GM18507 (cell line): Measurements from ENCODE around the gene SLC30A7.
A peak's percentile ranks its signal among the peaks of the same experiment; 100 is the strongest.
"Not testable (repeated sequence)": the region's sequence is repeated elsewhere in the genome, so short reads cannot be mapped to it uniquely, and the experiment has no call there.

Experiments
- DNase-seq: peaks from one replicate; pipeline ENCODE4 v3.0.0; 2011; ENCODE audit warnings: low read depth; ENCODE audit not compliant: insufficient read length; ENCODE audit errors: extremely low spot score
- FAIRE-seq: peaks from 2 replicates; lab custom pipeline; 2011; peaks lifted over from hg19 to GRCh38; lab: Jason Lieb, UNC

SLC30A7 gene, protein sequence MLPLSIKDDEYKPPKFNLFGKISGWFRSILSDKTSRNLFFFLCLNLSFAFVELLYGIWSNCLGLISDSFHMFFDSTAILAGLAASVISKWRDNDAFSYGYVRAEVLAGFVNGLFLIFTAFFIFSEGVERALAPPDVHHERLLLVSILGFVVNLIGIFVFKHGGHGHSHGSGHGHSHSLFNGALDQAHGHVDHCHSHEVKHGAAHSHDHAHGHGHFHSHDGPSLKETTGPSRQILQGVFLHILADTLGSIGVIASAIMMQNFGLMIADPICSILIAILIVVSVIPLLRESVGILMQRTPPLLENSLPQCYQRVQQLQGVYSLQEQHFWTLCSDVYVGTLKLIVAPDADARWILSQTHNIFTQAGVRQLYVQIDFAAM

DNA sequence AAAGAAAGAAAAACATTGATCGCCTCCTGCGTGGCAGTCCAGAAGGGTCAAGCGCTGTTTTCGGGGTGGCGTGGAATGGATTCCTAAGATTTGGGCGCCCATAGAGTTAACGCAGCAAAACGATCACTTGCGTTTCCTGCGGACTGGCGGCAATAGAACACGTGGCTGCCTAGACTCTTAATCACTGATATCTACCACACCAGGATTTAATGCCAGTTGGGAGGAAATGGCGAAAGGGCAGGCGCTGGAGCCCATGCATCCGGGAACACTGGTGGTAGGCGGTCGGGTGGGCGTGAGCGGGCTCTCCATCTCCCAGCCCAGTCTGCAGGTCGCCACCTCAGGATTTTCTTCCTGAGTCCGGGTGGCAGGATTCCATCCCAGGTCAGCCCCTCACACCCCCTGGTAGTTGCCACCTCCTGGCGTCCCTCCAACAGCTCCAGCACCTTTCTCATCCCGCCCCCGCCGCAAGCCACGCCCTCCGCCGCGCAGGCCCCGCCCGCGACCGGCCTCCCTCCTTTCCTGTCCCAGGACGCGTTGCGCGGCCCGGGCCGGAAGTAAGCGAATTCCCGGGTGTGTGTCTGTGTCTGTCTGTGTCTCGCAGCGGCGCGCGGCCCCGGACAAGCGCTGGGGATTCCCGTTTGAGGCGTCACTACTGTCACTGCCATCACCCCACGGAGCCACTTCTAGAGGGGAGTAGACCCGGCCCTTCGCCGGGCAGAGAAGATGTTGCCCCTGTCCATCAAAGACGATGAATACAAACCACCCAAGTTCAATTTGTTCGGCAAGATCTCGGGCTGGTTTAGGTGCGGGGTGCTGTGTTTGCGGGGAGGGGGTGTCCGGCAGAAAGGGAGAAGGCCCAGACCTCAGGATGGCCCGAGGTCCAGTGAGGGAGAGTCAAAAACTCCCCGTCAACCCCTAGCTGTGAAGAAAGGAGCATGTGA is at the start of gene SLC30A7:
Gene SLC30A7 (plus strand): TSS at position 551 of the 941 bp plus-strand sequence. CDS start 173 bp downstream, at position 724.
- FAIRE-seq = peak; percentile 86
- peak; percentile 76 for DNase-seq

DNA sequence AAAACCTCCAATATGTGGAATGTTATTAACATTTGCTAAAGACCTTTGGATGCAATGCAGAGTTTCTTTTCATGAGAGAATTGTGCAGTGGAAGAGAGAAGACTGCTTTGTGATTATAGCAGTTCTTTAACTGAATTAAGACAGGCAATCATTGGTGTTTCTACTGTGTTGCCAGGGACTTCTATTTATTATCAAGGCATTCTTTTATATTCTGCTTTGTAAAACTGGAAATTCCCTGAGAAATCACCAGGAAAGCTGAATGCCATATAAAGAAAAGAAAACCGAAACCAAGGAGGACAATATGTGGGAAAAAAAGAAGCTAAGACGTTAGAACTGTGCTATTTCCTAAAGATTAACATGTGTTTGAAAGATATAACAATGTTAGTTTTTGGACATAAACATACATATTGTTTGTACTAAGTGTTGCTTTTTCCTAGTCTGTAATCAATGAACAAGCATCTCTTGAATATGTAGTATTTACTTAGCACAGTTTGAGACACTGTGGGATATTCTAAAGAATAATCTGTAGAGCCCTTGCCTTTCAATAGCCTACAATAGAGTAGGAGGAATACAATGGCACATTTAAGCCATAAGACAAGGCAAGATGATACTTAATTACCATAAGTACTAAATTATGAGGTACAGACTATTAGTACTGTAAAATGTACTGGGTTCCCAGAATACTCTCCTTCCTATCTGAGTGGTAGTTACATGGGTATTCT is 48.4 kb upstream of the SLC30A7 start:
- FAIRE-seq (no peak), DNase-seq (no peak)

DNA sequence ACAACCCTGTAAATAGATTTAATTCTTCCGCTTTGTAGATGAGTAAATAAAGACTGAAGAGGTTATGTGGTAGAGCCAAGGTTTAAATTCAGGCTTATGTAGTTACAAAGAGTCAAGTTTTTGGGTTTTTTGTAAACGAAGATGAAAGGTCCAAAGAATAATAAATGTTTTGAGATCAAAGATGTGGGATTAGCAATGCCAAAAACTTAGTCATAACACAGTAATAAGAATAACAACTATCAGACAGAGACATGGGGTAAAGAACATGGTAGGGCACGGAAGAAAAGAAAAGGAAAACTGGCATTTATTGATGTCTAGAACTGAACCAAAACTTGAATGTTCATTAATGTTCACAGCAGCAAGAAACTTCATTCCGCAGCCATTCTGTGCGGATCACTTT is 44.2 kb upstream of the SLC30A7 start:
- DNase-seq (no peak), FAIRE-seq (no peak)

DNA sequence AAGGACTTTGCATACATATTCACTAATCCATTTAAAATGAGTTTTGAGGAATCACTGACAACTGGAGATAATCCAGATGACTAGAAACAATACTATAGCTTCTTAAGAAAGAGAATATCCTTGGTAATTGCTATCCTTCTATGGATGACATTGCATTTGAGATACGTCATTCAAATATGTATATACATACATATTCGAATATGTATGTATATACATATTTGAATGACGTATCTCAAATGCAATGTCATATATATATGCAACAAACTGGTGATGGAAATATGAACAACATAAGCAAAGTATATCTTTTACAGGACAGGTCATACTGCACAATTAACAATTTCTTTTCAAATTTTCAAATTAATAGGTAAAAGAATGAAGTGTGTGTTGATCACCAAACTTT is 42.9 kb upstream of the SLC30A7 start:
- FAIRE-seq = no peak
- DNase-seq = no peak

DNA sequence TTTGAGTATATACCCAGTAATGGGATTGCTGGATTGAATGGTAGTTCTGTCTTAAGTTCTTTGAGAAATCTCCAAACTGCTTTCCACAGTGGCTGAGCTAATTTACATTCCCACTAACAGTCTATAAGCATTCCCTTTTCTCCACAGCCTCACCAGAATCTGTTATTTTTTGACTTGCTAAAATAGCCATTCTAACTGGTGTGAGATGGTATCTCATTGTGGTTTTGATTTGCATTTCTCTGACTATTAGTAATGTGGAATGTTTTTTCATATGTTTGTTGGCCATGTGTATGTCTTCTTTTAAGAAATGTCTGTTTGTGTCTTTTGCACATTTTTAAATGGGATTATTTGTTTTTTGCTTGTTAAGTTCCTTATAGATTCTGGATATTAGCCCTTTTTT is 40.8 kb upstream of the SLC30A7 start:
- not testable (repeated sequence) for DNase-seq, FAIRE-seq

DNA sequence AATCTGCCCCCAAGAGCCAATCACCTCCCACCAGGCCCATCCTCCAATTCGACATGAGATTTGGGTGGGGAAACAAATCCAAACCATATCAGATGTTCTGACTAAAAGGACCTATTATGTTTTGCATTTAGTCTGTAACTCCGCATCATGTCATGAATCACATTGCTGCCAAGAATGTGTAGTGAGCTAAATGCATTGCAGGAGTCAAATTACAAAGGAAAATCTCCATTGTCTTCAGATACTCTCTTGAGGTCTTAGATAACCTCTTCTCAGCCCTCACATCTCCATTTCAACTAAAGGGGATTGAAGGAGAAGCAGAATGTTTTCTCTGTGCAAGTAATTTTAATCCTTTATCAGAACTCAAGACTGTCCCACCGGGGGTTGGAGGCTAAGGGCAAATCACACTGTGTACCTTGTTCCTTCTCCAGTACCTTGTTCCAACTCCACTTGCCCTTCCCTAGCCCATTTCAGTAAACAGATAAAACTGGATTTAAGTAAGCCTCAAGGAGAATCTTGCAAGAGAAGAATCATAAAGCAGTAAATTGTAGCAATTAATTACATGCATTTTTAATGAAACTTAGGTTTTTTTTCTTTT is 35.4 kb upstream of the SLC30A7 start:
- no peak for DNase-seq
- no peak for FAIRE-seq

DNA sequence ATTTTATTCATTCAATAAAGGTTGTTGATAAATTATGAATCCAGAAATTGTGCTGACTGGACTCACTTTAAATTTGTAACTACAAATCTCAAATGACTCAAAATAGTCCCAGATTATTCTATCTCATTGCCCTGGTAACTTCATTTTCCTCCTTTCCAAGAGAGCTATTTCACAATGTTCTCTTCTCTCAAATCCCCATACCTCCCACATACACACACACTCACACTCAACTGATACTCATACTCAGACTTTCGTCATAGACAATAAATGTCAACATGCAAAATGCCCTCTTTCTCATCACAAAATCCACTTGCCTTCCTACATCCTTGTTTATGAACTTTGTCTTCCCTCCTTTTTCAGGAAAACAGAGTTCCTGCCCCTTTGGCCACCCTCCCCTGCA is 34.5 kb upstream of the SLC30A7 start:
- DNase-seq (no peak), FAIRE-seq (no peak)

DNA sequence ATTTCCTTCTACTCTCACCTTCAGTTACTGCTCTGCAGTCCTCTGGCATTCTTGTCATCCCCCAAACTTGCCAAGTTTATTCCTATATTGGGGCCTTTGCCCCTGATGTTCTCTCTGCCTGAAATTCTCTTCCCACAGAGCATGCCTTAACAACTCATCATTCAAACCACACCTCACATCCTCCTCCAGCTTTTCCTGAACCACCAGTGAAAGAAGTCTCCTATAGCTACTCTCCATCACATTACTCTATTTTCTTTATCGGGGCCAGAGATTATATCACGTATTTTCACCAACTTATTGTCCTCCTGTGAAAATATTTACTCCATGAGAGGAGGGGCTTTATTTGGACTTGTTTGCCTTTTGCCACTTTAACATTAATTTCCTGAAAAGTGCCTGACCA is 33.3 kb upstream of the SLC30A7 start:
- FAIRE-seq (no peak), DNase-seq (no peak)

DNA sequence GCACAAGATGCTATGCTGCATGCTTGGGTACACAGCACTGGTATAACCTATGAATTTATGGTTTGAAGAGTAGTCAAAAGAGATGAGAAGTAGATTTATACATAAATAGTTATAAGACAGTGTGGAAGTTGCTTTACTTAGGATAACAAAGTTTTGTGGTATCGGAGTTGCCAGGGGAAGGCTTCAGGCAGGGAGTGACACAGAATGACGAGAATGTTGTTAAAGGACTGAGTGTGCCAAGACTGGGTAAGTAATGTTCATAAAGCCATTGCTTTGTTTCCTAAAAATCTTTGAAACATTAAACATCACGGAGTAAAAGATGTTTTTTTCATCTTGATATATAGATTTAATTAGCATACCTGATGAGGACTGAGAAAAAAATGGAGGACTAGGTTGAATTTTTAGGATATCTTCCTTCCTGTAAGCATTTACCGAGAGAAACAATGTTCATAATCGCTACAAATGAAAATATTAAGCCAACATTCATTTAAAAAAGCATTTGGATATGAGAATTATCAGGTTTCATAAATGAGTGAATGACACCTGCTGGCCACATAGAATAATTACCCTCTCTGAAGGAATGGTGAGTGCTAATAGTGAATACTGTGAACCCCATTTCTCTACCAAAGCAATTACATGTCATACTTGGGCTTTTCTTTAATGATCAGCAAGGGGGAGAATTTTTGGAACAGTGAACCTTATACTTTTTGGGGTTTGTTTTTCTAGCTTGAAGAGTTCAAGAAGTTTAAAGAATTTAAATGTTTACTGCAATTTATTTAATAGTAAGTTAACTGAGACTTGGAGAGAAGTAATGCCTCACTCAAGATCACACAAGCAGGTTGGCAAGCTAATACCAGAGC is 29.6 kb upstream of the SLC30A7 start:
- FAIRE-seq (peak; percentile 84), DNase-seq (no peak)

DNA sequence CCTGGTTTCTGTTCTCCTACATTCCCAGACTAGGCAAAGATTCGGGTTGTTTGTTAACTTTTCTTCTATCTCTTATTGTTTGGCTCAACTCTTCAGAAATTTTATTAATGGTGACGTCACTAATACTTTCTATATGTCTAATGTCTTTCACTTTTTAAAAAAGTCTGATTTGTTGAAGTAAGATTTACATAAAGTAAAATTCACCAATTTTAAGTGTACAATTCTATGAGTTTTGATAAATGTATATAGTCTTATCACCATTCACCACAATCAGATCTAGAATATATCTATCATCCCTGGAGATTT is 29.0 kb upstream of the SLC30A7 start:
- FAIRE-seq (no peak), DNase-seq (no peak)

DNA sequence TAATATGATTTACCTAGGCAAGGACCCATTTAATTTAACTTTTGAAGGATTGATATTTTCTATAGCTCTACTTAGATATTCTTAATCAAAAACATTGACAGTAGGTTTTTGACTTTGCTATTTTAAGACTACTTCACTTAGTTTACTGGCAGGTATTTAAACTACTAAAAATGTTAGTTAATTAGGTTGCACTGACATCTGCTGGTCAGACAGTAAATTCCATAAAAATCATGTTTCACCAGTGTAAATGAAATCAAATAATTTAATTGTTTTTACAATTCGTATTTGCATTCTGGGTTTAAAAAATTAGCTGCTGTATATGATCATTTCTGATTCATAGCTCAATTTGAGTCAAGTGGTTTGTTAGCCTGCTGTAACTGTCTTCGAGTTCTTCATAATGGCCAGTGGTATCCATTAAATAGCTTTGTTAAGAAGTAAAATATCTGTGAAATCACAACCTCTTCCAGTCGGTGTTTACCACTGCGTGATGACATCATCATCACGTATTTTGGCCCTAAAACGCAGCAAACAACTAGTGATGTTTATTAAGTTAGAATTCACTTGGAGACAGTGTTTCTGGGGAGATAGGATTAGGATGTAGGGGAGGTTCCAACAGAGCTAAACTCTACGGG is 27.4 kb upstream of the SLC30A7 start:
- peak; percentile 80 for FAIRE-seq
- DNase-seq = no peak

DNA sequence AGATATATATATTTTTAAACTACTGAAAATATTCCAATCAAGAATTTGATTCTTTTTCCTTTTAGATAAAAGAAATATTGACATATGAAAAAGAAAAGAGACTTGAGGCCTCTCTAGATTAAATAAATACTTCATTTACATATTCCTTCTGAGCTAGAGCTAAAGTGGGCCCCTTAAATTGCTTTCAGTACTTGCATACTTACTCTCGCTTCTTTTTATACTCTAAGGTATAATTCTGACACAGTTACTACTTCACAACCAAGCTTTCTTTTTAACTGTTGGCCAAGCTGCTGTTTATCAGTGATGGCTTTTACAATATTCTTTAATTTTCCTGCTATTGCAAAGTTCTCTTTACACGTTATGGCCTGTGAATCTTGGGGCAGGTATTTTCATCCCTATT is 25.9 kb upstream of the SLC30A7 start:
- FAIRE-seq = no peak

DNA sequence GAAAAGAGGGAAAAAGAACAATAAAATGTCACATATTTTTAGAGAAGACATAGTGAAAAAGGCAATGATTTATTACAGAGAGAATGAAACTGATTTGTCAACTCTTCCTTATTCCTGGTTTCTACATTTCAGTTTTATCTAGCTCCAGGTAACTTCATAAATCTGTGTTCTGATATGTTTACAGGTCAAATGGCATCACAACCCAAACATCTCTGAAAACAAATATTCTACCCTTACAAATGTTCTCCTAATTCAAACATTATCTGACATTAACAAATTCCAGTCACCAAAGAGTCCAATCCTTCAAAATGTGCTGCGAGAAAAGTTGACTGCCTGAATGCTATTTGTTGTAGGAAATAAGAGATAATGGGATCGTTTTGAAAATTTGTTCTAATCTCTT is 21.5 kb upstream of the SLC30A7 start:
- DNase-seq (no peak), FAIRE-seq (no peak)

More for the DNA sequence above, 25.9 kb upstream of the SLC30A7 start:
- DNase-seq = no peak

DNA sequence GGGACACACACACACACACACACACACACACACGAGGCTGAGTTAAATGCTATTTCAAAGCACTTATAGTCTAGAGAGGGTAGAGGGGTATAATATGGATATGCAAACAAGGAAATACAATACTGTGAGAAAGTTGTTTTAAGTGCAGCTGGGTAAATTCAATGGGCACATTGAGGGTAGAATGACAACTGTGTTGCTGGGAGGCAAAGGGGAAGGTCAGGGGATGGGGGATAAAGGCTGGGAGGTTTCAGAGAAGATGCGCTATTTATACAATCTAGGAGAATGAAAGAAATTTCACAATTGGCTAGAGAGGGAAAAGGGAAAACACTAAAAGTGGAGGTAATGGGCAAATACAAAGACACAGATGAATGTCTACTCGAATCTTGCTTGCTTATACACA is 20.7 kb upstream of the SLC30A7 start:
- FAIRE-seq (no peak), DNase-seq (no peak)

DNA sequence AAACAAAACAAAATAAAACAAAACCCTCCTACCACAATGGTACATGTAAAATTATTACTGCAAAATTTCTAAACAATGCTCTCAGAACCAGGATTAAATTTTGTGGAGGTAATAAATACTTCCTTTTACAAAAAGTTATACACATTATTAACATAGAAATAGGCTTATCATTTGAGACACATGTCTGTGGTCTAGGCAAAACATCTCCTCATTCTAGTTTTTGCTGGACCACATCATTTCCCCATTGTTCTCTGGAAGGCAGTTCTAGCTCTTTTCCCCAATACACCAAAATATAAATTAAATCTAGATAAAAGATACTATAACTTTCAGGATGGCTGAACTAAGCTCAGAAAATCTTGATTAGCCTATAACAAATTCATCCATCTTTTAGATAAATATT is 19.6 kb upstream of the SLC30A7 start:
- FAIRE-seq (no peak), DNase-seq (no peak)

DNA sequence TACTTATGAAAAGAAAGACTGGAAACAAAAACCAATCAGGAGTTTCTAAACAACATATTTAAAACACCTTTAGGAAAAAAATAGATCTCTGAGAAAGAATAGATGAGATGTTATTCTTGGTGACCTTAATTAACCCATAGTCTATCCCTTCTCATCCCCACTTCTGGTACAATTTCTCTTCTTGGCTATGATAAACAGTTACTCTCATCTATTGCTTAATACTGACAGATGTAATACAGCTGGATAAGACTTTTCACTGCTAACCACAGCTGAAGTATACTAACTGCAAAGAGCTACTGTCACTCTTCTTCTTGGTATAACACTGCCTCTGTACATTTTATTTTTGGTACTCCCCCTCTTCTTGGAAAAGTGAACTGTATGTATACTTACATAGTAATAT is 16.5 kb upstream of the SLC30A7 start:
- FAIRE-seq (no peak), DNase-seq (no peak)

DNA sequence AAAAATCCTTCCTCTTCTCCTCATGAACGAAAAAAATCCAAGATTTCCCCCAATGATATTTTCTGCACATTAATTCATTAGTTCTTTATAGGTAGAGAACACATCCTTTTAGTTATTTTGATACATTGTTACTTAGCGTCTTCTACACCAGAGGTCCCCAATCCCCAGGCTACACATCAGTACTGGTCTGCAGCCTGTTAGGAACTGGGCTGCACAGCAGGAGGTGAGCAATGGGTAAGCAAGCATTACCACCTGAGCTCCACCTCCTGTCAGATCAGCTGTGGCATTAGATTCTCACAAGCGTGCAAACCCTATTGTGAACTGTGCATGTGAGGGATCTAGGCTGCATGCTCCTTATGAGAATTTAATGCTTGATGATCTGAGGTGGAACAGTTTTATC is 14.2 kb upstream of the SLC30A7 start:
- DNase-seq (no peak), FAIRE-seq (no peak)

DNA sequence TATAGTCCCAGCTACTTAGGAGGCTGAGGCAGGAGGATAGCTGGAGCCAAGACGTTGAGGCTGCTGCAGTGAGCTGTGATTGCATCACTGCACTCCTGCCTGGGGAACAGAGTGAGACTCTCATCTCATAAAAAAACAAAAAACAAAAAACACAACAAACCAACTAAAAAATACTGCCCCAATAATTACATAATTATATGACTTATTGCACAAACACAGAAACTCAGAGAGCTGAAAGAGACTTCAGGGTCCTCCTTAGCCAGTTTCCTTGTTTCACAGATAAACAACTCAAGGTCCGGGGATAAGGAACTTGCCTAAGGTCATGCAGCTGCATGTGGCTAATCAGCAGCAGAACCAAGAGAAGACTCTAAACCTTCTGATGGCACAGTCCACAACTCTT is 13.2 kb upstream of the SLC30A7 start:
- FAIRE-seq (no peak), DNase-seq (no peak)
